GM12865 (cell line): ENCODE data around the gene SKA2.
"Not testable (repeated sequence)": the region's sequence is repeated elsewhere in the genome, so short reads cannot be mapped to it uniquely, and the experiment has no call there.

Source experiments
- DNase-seq: peaks from one replicate; pipeline ENCODE4 v3.0.0; 2010; ENCODE audit warnings: low read depth
- H3K4me3 ChIP-seq: 2 replicates; pipeline ENCODE4 v1.5.1; 2011; ENCODE audit warnings: mild to moderate bottlenecking, low read depth, low read length, control low read depth
- CTCF ChIP-seq: IDR thresholded peaks from 2 replicates; pipeline ENCODE4 v1.5.1; 2011; ENCODE audit warnings: low read length, control low read depth, low read depth, inconsistent platforms; ENCODE audit not compliant: insufficient read depth; ENCODE audit errors: missing control alignments

SKA2 gene

GRCh38 chr17:59093145-59093701, 61.8 kb downstream of the SKA2 start:
- DNase-seq, result no peak
- no peak for TF ChIP-seq CTCF
- no peak overlapping the region for H3K4me3 ChIP-seq

GRCh38 chr17:59090593-59090992, 64.4 kb downstream of the SKA2 start:
- H3K4me3 ChIP-seq, DNase-seq: not testable (repeated sequence)

GRCh38 chr17:59084154-59084553, 70.8 kb downstream of the SKA2 start:
- no peak overlapping the region for H3K4me3 ChIP-seq
- TF ChIP-seq CTCF, result no peak
- DNase-seq, result no peak

- DNase-seq, result no peak
- no peak for TF ChIP-seq CTCF
- no peak overlapping the region for H3K4me3 ChIP-seq
Observed at GRCh38 chr17:59074494-59074893, 80.5 kb downstream of the SKA2 start.

- DNase-seq, result no peak
- no peak overlapping the region for H3K4me3 ChIP-seq
- no peak for TF ChIP-seq CTCF
Observed at GRCh38 chr17:59073972-59074371, 81.0 kb downstream of the SKA2 start.

GRCh38 chr17:59069856-59070255, 85.1 kb downstream of the SKA2 start:
- no peak for DNase-seq
- no peak for TF ChIP-seq CTCF
- H3K4me3 ChIP-seq, result no peak overlapping the region

GRCh38 chr17:59067756-59068155, 87.2 kb downstream of the SKA2 start:
- no peak for TF ChIP-seq CTCF
- peak; percentile 4 for DNase-seq

More at GRCh38 chr17:59067756-59068155, 87.2 kb downstream of the SKA2 start:
- H3K4me3 ChIP-seq, result no peak overlapping the region
